NT2/D1 (cell line): ENCODE measurements around the gene WDR35.
A peak's percentile ranks its signal among the peaks of the same experiment; 100 is the strongest.

Source experiments
- DNase-seq: peaks from one replicate; pipeline ENCODE4 v3.0.0-alpha.2; 2011; ENCODE audit warnings: low read depth, low spot score
- H3K27me3 ChIP-seq: 2 replicates; pipeline ENCODE4 v1.6.0; 2011; ENCODE audit warnings: mild to moderate bottlenecking; ENCODE audit not compliant: insufficient read length, insufficient read depth
- H3K36me3 ChIP-seq: 2 replicates; pipeline ENCODE4 v1.6.1; 2011; ENCODE audit warnings: mild to moderate bottlenecking, low read length, mixed read lengths; ENCODE audit not compliant: insufficient read depth, insufficient read length
- H3K4me1 ChIP-seq: 2 replicates; pipeline ENCODE4 v1.5.1; 2011; ENCODE audit not compliant: insufficient read depth, insufficient read length
- H3K4me3 ChIP-seq: 2 replicates; pipeline ENCODE4 v1.5.1; 2011; ENCODE audit warnings: low read depth; ENCODE audit not compliant: insufficient read length
- H3K9ac ChIP-seq: 2 replicates; pipeline ENCODE4 v1.6.0; 2011; ENCODE audit warnings: low read depth; ENCODE audit not compliant: insufficient read length
- H3K9me3 ChIP-seq: 2 replicates; pipeline ENCODE4 v1.5.1; 2011; ENCODE audit warnings: mild to moderate bottlenecking, low read length; ENCODE audit not compliant: insufficient read depth
- SUZ12 ChIP-seq: IDR thresholded peaks from 2 replicates; pipeline ENCODE4 v1.6.1; 2011; ENCODE audit not compliant: insufficient read length, insufficient read depth; ENCODE audit errors: extremely low read depth
- YY1 ChIP-seq: IDR thresholded peaks from 2 replicates; pipeline ENCODE4 v1.6.1; 2011; ENCODE audit not compliant: insufficient read length, insufficient read depth
- ZNF274 ChIP-seq: IDR thresholded peaks from 2 replicates; pipeline ENCODE4 v1.6.1; 2011; ENCODE audit warnings: mild to moderate bottlenecking, low read depth, low read length

The WDR35 gene

DNA sequence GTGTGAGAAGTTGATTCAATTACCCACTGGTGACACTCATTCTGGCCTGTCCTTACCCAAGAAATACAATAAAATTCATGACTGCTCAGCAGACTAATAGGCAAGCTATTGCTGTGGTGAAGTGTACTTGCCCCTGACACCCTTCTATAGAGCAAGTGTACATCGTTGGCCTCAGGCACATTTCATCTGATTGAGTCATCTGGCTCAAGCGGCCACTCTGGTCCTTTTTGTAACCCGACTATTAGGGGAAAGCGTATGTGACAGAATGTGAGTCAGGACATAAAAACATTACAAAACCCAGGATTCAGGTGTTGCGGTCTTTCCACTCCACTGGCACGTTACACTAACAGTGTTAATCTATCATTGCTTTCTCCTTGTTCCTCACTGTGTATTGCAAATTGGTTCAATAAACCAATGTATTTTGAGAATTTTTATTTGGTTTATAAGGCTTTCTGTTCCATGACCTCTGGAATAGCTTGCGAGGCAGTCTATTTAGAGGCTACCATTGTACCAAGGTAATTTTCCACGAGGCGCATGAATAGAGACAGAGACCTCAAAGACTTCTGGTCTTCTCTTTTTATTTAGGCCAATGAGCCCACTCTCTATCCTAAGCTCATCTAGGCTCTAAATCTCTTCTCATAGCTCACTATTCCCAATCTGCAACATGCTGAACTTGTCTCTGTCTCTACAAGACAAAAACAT lies 77.9 kb downstream of the WDR35 start:
- TF ChIP-seq YY1 (no peak), SUZ12 (no peak), ZNF274 (no peak)

GRCh38 chr2:19902216-19902740 lies 87.6 kb downstream of the WDR35 start:
- DNase-seq, result no peak
- TF ChIP-seq ZNF274, result no peak
- no peak for TF ChIP-seq SUZ12
- no peak for TF ChIP-seq YY1

More for the DNA sequence above, 77.9 kb downstream of the WDR35 start:
- Histone ChIP-seq H3K9me3 (no peaks in the 10 kb centered on the region), H3K27me3 (no peaks in the 10 kb centered on the region), H3K4me1 (no peaks in the 10 kb centered on the region), H3K4me3 (no peak overlapping the region), H3K36me3 (peaks cover 18% of the 10 kb centered on the region), H3K9ac (no peak overlapping the region)
- DNase-seq, result no peak

DNA sequence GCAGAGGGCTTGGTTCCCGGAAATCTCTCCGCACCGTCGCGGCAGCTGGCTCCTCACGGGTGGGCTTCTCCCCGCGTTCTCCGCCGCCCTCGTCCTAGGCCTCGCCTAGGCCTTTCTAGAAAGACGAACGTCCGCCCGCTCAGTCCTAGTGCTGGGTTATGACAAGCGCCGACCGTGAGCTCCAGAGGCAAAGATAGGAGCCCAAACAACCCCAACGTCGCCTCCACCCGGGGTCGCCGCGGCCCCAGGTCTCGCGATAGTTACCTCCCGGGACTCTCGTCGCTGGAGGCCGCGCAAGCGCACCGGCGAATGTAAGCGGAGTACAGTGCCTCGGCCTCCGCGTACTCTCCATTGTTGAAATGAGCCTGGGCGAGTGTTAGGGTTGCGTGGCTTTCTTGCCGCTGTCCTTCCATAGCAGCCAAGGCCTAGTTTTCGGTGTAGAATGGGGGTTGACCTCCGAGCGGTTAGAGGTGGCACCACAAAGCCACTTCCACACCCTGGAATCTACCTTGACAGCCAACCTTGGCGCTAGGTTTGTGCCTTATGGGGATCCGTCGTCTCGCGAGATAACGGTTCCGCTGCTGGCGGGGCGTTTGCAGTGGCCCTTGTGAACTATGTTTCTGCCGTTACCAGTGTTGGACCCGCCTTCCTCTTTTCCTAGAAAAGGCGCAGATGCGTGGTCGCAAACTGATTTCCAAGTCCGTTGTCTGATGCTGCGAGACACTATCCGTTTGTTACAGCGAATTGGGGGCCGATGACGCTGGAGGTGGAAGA lies 88.3 kb downstream of the WDR35 start, which contains the start of gene TTC32:
TSS of gene TTC32 (minus strand) at position 542 of the 774 bp plus-strand sequence. CDS start at position 413, 129 bp downstream.
- TF ChIP-seq YY1, result peak; percentile 22
- TF ChIP-seq ZNF274, result no peak
- no peaks in the 10 kb centered on the region for H3K9me3 ChIP-seq
- H3K27me3 ChIP-seq, result no peaks in the 10 kb centered on the region

More at GRCh38 chr2:19902216-19902740, 87.6 kb downstream of the WDR35 start:
- Histone ChIP-seq H3K4me1 (no peaks in the 10 kb centered on the region), H3K27me3 (no peaks in the 10 kb centered on the region), H3K9ac (peak overlapping the region; percentile 89), H3K9me3 (no peaks in the 10 kb centered on the region), H3K4me3 (peak overlapping the region; percentile 88), H3K36me3 (peaks cover 5% of the 10 kb centered on the region)

GRCh38 chr2:19900931-19901441 lies 88.9 kb downstream of the WDR35 start:
- Histone ChIP-seq H3K36me3 (peaks cover 5% of the 10 kb centered on the region), H3K27me3 (no peaks in the 10 kb centered on the region), H3K9me3 (no peaks in the 10 kb centered on the region), H3K4me3 (peak overlapping the region; percentile 88), H3K9ac (peak overlapping the region; percentile 89), H3K4me1 (no peaks in the 10 kb centered on the region)
- DNase-seq, result no peak
- TF ChIP-seq SUZ12, result no peak
- TF ChIP-seq ZNF274, result no peak
- TF ChIP-seq YY1, result no peak

More for the DNA sequence above, 88.3 kb downstream of the WDR35 start, which contains the start of gene TTC32:
- H3K4me3 ChIP-seq, result peak within 1 kb of the TSS; percentile 88
- peak within 1 kb of the TSS; percentile 89 for H3K9ac ChIP-seq
- DNase-seq, result peak; percentile 89
- H3K4me1 ChIP-seq, result no peaks in the 10 kb centered on the region
- peaks cover 5% of the 10 kb centered on the region for H3K36me3 ChIP-seq

- DNase-seq, result no peak
- peak overlapping the region; percentile 89 for H3K9ac ChIP-seq
- peaks cover 5% of the 10 kb centered on the region for H3K36me3 ChIP-seq
Measured at GRCh38 chr2:19899985-19900930, 89.6 kb downstream of the WDR35 start.

GRCh38 chr2:19898592-19899329 lies 91.1 kb downstream of the WDR35 start:
- DNase-seq, result no peak
- Histone ChIP-seq H3K36me3 (peaks cover 5% of the 10 kb centered on the region), H3K27me3 (no peaks in the 10 kb centered on the region), H3K4me3 (no peak overlapping the region), H3K9me3 (no peaks in the 10 kb centered on the region), H3K9ac (no peak overlapping the region), H3K4me1 (no peaks in the 10 kb centered on the region)
- TF ChIP-seq ZNF274, result no peak

More at GRCh38 chr2:19899985-19900930, 89.6 kb downstream of the WDR35 start:
- no peaks in the 10 kb centered on the region for H3K27me3 ChIP-seq
- H3K9me3 ChIP-seq, result no peaks in the 10 kb centered on the region
- H3K4me3 ChIP-seq, result peak overlapping the region; percentile 88
- no peak for TF ChIP-seq YY1
- no peak for TF ChIP-seq SUZ12
- no peak for TF ChIP-seq ZNF274
- H3K4me1 ChIP-seq, result no peaks in the 10 kb centered on the region
